Stomach smooth muscle (tissue), 2 donors: ENCODE results near the gene LRRC27.
A peak's percentile ranks its signal among the peaks of the same experiment; 100 is the strongest.

Source experiments
- H3K27ac ChIP-seq: one replicate; pipeline ENCODE4 v1.7.0; 2013; ENCODE audit warnings: mild to moderate bottlenecking, low read length, inconsistent platforms
- H3K27me3 ChIP-seq, 2 donors: one replicate each; pipeline ENCODE4 v1.7.0; 2013; ENCODE audit warnings: low read length in 2 of 2; ENCODE audit not compliant: insufficient read depth in 2 of 2, control insufficient read depth in 1 of 2
- H3K36me3 ChIP-seq, 2 donors: one replicate each; pipeline ENCODE4 v1.7.0; 2013; ENCODE audit warnings: low read length in 2 of 2; ENCODE audit not compliant: control insufficient read depth in 2 of 2, insufficient read depth in 2 of 2
- H3K4me1 ChIP-seq: one replicate; pipeline ENCODE4 v1.7.0; 2013; ENCODE audit warnings: low read length; ENCODE audit not compliant: control insufficient read depth, insufficient read depth
- H3K4me3 ChIP-seq, 2 donors: one replicate each; pipeline ENCODE4 v1.7.0; 2013; ENCODE audit warnings: low read length in 2 of 2
- H3K9ac ChIP-seq, 2 donors: one replicate each; pipeline ENCODE4 v1.7.0; 2013; ENCODE audit warnings: low read length in 2 of 2, mild to moderate bottlenecking in 1 of 2
- H3K9me3 ChIP-seq, 2 donors: one replicate each; pipeline ENCODE4 v1.7.0; 2013; ENCODE audit warnings: low read length in 2 of 2; ENCODE audit not compliant: control insufficient read depth in 2 of 2
- donor health status: healthy.
- donor health status: Pancreatic carcinoma.

Gene LRRC27

GRCh38 chr10:132302421-132303310 is 29.3 kb upstream of the LRRC27 start:
- Histone ChIP-seq H3K27ac (no peak overlapping the region), H3K4me3 (no peak overlapping the region), H3K36me3 (no peaks in the 10 kb centered on the region), H3K9me3 (no peaks in the 10 kb centered on the region), H3K4me1 (peaks cover 10% of the 10 kb centered on the region), H3K27me3 (peaks cover 0 to 2% of the 10 kb centered on the region in 2 donors), H3K9ac (no peak overlapping the region)

GRCh38 chr10:132303361-132304115 is 28.5 kb upstream of the LRRC27 start:
- Histone ChIP-seq H3K9ac (no peak overlapping the region), H3K27me3 (peaks cover 0 to 2% of the 10 kb centered on the region in 2 donors), H3K36me3 (no peaks in the 10 kb centered on the region), H3K27ac (no peak overlapping the region), H3K9me3 (no peaks in the 10 kb centered on the region), H3K4me1 (peaks cover 12% of the 10 kb centered on the region), H3K4me3 (no peak overlapping the region)

- H3K4me3 ChIP-seq, result no peak overlapping the region
- no peak overlapping the region for H3K27ac ChIP-seq
- peaks cover 18% of the 10 kb centered on the region for H3K4me1 ChIP-seq
- no peaks in the 10 kb centered on the region for H3K9me3 ChIP-seq
- no peaks in the 10 kb centered on the region for H3K27me3 ChIP-seq
- H3K36me3 ChIP-seq, result no peaks in the 10 kb centered on the region
- H3K9ac ChIP-seq, result no peak overlapping the region
These were observed 27.1 kb upstream of the LRRC27 start for GRCh38 chr10:132304756-132305509.

GRCh38 chr10:132305654-132306342 is 26.2 kb upstream of the LRRC27 start:
- no peak overlapping the region for H3K4me3 ChIP-seq
- H3K4me1 ChIP-seq, result peaks cover 18% of the 10 kb centered on the region

GRCh38 chr10:132306343-132306685 is 25.7 kb upstream of the LRRC27 start:
- Histone ChIP-seq H3K4me1 (peaks cover 18% of the 10 kb centered on the region), H3K9me3 (no peaks in the 10 kb centered on the region), H3K27me3 (no peaks in the 10 kb centered on the region), H3K36me3 (no peaks in the 10 kb centered on the region), H3K9ac (no peak overlapping the region), H3K4me3 (no peak overlapping the region), H3K27ac (no peak overlapping the region)

More at GRCh38 chr10:132305654-132306342, 26.2 kb upstream of the LRRC27 start:
- H3K9me3 ChIP-seq, result no peaks in the 10 kb centered on the region
- H3K27me3 ChIP-seq, result no peaks in the 10 kb centered on the region
- no peaks in the 10 kb centered on the region for H3K36me3 ChIP-seq
- H3K9ac ChIP-seq, result no peak overlapping the region
- H3K27ac ChIP-seq, result no peak overlapping the region

- Histone ChIP-seq H3K27ac (no peak overlapping the region), H3K4me3 (peak overlapping the region; percentile 41 to 73)
These were observed 24.9 kb upstream of the LRRC27 start for GRCh38 chr10:132306864-132307751.

GRCh38 chr10:132307823-132308586 is 24.0 kb upstream of the LRRC27 start, which contains the start of gene STK32C:
STK32C (minus strand) TSS chr10:132307950; CDS start chr10:132307833, 117 bp downstream.
- Histone ChIP-seq H3K27ac (no peak within 1 kb of the TSS), H3K9ac (peak within 1 kb of the TSS in 1 of 2 donors; percentile 29), H3K4me1 (peaks cover 18% of the 10 kb centered on the region), H3K9me3 (no peaks in the 10 kb centered on the region), H3K36me3 (no peaks in the 10 kb centered on the region), H3K4me3 (peak within 1 kb of the TSS; percentile 63 to 84), H3K27me3 (no peaks in the 10 kb centered on the region)

More at GRCh38 chr10:132306864-132307751, 24.9 kb upstream of the LRRC27 start:
- Histone ChIP-seq H3K9ac (no peak overlapping the region), H3K27me3 (no peaks in the 10 kb centered on the region), H3K9me3 (no peaks in the 10 kb centered on the region), H3K4me1 (peaks cover 18% of the 10 kb centered on the region), H3K36me3 (no peaks in the 10 kb centered on the region)

GRCh38 chr10:132308587-132309470 is 23.2 kb upstream of the LRRC27 start:
- Histone ChIP-seq H3K36me3 (no peaks in the 10 kb centered on the region), H3K4me1 (peaks cover 18% of the 10 kb centered on the region), H3K9ac (no peak overlapping the region), H3K27ac (no peak overlapping the region), H3K9me3 (peaks cover 0 to under 1% of the 10 kb centered on the region in 2 donors), H3K27me3 (no peaks in the 10 kb centered on the region), H3K4me3 (peak overlapping the region in 1 of 2 donors; percentile 84)
